Glutamatergic neuron (in vitro differentiated cells): ENCODE measurements around the gene SLC1A7. TPM values are rescaled to one million over a fixed set of nuclear protein-coding genes. Genes with fewer than 3 reads are reported as not detected.

Source experiments
- DNase-seq: peaks from one replicate; pipeline ENCODE4 v3.0.0; 2022
- H3K27ac Mint-ChIP-seq: one replicate; pipeline ENCODE4 v1.8.0; 2020; ENCODE audit warnings: mild to moderate bottlenecking, mixed read lengths, inconsistent platforms; ENCODE audit not compliant: unreplicated experiment
- H3K27me3 Mint-ChIP-seq: one replicate; pipeline ENCODE4 v1.8.0; 2020; ENCODE audit warnings: mild to moderate bottlenecking, moderate library complexity, mixed read lengths, inconsistent platforms; ENCODE audit not compliant: unreplicated experiment
- H3K36me3 Mint-ChIP-seq: one replicate; pipeline ENCODE4 v1.8.0; 2020; ENCODE audit warnings: mild to moderate bottlenecking, mixed read lengths, inconsistent platforms; ENCODE audit not compliant: unreplicated experiment
- H3K4me1 Mint-ChIP-seq: one replicate; pipeline ENCODE4 v1.8.0; 2020; ENCODE audit warnings: mild to moderate bottlenecking, low read depth, mixed read lengths, inconsistent platforms; ENCODE audit not compliant: unreplicated experiment
- H3K4me3 Mint-ChIP-seq: one replicate; pipeline ENCODE4 v1.8.0; 2020; ENCODE audit warnings: mild to moderate bottlenecking, mixed read lengths, inconsistent platforms; ENCODE audit not compliant: unreplicated experiment
- H3K9me3 Mint-ChIP-seq: one replicate; pipeline ENCODE4 v1.8.0; 2020; ENCODE audit warnings: mild to moderate bottlenecking, moderate library complexity, mixed read lengths, inconsistent platforms; ENCODE audit not compliant: unreplicated experiment
- total RNA-seq: library from RNA; stranded (reverse); fragmentation: NEBNext Ultra II Directional; extraction: Animal tissue kit (Norgen Biotek cat#: 25700); gene quantifications from one replicate; pipeline ENCODE4 v1.2.1, GENCODE V29; 2021; ENCODE audit not compliant: unreplicated experiment
- TF ChIP-seq, protein P1 (sequence below): fragments of 200-600 bp; sonication (generic); IDR thresholded peaks from one replicate; pipeline ENCODE4 v1.5.0; 2021; ENCODE audit not compliant: partially characterized antibody, unreplicated experiment

SLC1A7 gene
- total RNA-seq, 1 donor from 2014 or later, result not detected

DNA sequence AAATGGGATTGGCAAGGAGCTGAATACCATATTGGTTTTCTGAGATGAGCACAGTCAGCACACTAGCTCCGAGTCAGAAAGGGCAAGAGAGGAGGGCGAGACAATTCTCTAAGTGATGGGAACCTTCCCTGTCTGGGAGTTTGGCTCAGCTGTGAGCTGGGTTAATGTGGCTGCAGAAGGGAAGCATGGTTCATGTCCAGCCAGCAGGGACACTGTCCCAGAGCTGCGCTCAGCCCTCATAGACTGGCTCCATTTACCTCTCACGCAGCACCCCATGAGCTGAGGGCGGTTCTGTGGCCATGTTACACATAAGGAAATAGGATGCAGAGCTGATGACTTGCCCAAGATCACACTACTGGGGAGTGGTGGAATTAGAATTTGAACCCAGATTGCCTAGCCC lies 38.5 kb upstream of the SLC1A7 start:
- TF ChIP-seq, protein P1, sequence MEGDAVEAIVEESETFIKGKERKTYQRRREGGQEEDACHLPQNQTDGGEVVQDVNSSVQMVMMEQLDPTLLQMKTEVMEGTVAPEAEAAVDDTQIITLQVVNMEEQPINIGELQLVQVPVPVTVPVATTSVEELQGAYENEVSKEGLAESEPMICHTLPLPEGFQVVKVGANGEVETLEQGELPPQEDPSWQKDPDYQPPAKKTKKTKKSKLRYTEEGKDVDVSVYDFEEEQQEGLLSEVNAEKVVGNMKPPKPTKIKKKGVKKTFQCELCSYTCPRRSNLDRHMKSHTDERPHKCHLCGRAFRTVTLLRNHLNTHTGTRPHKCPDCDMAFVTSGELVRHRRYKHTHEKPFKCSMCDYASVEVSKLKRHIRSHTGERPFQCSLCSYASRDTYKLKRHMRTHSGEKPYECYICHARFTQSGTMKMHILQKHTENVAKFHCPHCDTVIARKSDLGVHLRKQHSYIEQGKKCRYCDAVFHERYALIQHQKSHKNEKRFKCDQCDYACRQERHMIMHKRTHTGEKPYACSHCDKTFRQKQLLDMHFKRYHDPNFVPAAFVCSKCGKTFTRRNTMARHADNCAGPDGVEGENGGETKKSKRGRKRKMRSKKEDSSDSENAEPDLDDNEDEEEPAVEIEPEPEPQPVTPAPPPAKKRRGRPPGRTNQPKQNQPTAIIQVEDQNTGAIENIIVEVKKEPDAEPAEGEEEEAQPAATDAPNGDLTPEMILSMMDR, result no peak
- peaks cover 3% of the 10 kb centered on the region for H3K9me3 Mint-ChIP-seq
- H3K27me3 Mint-ChIP-seq, result no peaks in the 10 kb centered on the region
- H3K4me3 Mint-ChIP-seq, result no peak overlapping the region
- no peak for DNase-seq
- no peak overlapping the region for H3K27ac Mint-ChIP-seq
- H3K4me1 Mint-ChIP-seq, result peaks cover 4% of the 10 kb centered on the region
- no peaks in the 10 kb centered on the region for H3K36me3 Mint-ChIP-seq

DNA sequence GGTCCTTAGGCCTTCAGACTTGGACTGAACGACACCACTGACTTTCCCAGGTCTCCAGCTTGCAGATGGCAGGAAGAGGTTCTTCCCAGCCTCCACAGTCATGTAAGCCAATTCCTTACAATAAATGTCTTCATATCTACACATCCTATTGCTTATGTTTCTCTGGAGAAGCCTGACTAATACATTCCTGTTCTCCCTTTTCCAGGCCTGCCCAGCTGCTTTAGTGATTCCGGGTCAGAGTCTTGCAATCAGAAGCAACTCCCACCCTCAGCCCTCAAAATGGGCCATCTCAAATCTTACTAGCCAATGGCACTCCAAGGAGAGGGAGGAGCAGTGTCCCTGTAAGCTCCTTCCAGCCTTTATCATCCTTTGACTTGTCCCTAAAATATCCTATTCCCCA lies 37.8 kb upstream of the SLC1A7 start:
- Mint-ChIP-seq H3K27me3 (no peaks in the 10 kb centered on the region), H3K4me3 (no peak overlapping the region), H3K9me3 (peaks cover 5% of the 10 kb centered on the region), H3K27ac (no peak overlapping the region), H3K4me1 (peaks cover 7% of the 10 kb centered on the region), H3K36me3 (no peaks in the 10 kb centered on the region)
- TF ChIP-seq, protein P1, result no peak
- no peak for DNase-seq

DNA sequence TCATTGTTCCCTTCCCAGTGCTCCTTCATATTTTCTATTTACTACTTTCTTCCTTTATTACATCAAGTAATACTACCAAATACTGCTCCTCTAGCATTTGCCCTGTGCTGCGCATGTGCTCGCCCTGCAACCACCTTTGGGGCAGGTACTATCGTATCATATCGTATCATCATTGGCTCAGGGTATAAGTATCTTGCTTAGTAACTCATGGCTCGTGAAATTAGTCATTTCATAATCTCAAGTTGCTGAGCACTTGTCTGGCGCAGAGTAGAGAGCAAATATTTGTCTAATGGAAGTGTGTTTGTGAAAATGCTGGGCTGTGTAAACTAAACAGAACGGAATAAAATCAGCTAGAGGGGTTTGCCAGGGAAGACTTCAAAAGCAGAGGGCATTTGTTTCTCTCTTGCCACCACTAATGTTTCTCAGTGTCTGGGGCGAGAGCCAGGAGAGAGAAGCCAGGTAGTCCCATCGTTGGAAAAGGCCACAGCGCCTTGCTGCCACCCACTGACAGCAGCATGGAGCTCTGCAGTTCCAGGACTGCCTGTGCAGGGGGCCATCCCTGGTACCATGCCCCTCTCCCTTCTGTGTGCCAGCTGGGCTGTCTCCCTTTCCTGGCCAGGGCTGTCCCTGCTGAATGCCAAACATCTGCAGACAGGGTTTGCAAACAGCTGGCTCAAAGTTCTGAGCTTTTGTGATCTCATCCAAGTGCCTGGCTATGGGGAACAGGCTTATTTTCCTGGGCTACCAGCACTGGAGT lies 34.2 kb upstream of the SLC1A7 start:
- DNase-seq, result peak; percentile 29
- TF ChIP-seq, protein P1, result no peak
- H3K27ac Mint-ChIP-seq, result no peak overlapping the region
- no peak overlapping the region for H3K4me3 Mint-ChIP-seq
- no peaks in the 10 kb centered on the region for H3K36me3 Mint-ChIP-seq
- peaks cover 21% of the 10 kb centered on the region for H3K4me1 Mint-ChIP-seq
- peaks cover 8% of the 10 kb centered on the region for H3K27me3 Mint-ChIP-seq
- H3K9me3 Mint-ChIP-seq, result peaks cover 11% of the 10 kb centered on the region

DNA sequence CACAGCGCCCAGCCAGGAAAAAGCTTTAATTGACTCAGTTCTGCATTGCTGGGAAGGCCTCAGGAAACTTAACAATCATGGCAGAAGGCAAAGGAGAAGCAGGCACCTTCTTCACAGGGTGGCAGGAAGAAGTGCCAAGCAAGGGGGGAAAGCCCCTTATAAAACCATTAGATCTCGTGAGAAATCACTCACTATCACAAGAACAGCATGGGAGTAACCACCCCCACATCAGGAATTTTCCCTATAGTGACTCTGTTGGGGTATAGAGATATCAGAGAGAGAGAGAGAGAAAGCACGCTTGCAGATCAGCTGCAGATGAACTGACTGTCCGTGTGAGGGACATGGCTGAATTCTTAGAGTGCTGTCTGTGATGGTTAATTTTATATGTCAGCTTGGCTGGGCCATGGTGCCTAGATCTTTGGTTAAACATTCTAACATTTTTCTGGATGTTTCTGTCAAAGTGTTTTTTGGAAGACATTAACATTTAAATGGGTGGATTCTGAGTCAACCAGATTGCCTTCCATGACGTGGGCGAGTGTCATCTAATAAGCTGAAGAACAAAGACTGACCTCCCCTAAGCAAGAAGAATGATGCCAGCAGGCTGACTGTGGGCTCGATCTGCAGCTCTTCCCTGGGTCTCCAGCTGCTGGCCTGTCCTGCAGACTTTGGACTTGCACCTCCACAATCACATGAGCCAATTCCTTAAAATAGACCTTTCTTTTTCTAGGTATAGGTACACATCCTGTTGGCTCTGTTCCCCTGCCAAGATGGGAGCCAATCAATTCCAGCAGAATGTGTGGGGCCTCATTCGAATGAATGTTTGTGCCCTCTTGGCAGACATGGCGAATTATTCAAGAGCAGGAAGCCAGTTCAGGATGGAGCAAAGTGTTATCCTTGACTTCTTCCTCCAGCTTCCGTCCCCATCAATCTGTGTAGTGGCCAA lies 32.8 kb upstream of the SLC1A7 start:
- H3K27ac Mint-ChIP-seq, result no peak overlapping the region
- TF ChIP-seq, protein P1, result no peak
- H3K36me3 Mint-ChIP-seq, result no peaks in the 10 kb centered on the region
- no peak overlapping the region for H3K4me3 Mint-ChIP-seq
- peaks cover 23% of the 10 kb centered on the region for H3K4me1 Mint-ChIP-seq
- no peak for DNase-seq
- H3K9me3 Mint-ChIP-seq, result peaks cover 11% of the 10 kb centered on the region
- peaks cover 8% of the 10 kb centered on the region for H3K27me3 Mint-ChIP-seq
